Spinal cord (tissue), 10 donors: ENCODE data around the gene EMC1. TPM values are rescaled to one million over a fixed set of nuclear protein-coding genes. Genes with fewer than 3 reads are reported as not detected.
"Not testable (repeated sequence)": the region's sequence is repeated elsewhere in the genome, so short reads cannot be mapped to it uniquely, and the experiment has no call there.

ENCODE experiments used
- DNase-seq, 6 donors: peaks; one replicate each; pipeline versions ENCODE4 v3.0.0 to v3.0.0-alpha.2; 2013 to 2015; ENCODE audit warnings: low spot score in 6 of 6, low read depth in 4 of 6
- H3K27ac ChIP-seq: one replicate; pipeline ENCODE4 v1.5.1; 2013; ENCODE audit warnings: low read depth, low read length, control low read depth
- H3K27me3 ChIP-seq: one replicate; pipeline ENCODE4 v1.6.1; 2013; ENCODE audit warnings: low read length; ENCODE audit not compliant: control insufficient read depth, insufficient read depth
- H3K36me3 ChIP-seq: one replicate; pipeline ENCODE4 v1.6.1; 2013; ENCODE audit warnings: low read length; ENCODE audit not compliant: control insufficient read depth, insufficient read depth
- H3K4me1 ChIP-seq: one replicate; pipeline ENCODE4 v1.6.1; 2013; ENCODE audit warnings: low read length; ENCODE audit not compliant: control insufficient read depth, insufficient read depth
- H3K4me3 ChIP-seq: one replicate; pipeline ENCODE4 v1.5.1; 2013; ENCODE audit warnings: low read depth, low read length, control low read depth
- H3K9me3 ChIP-seq: one replicate; pipeline ENCODE4 v1.6.1; 2013; ENCODE audit warnings: low read length; ENCODE audit not compliant: control insufficient read depth, insufficient read depth
- WGBS: methylation state at CpG from one replicate; pipeline ENCODE4 v1.1.5; 2013; ENCODE audit warnings: missing lambda C conversion rate; ENCODE audit not compliant: insufficient coverage; 5-methylcytosine and 5-hydroxymethylcytosine counted together
- polyA plus RNA-seq, 2 donors: library from polyadenylated mRNA; unstranded; fragments of 120-200 nt; gene quantifications; one replicate each; pipeline ENCODE4 v1.2.1, GENCODE V29; 2013; ENCODE audit not compliant: insufficient read length in 2 of 2
- total RNA-seq, 2 donors: library from RNA; depleted of rRNA in 1 of 2; stranded (reverse); fragments of 120-200 nt in 1 of 2; fragments of >200 nt in 1 of 2; gene quantifications; one replicate each; pipeline versions ENCODE4 v1.2.3 to v1.2.4, GENCODE V29; 2013 to 2014
- donor health status: healthy.

Gene EMC1
- total and polyA plus RNA-seq, 4 donors, result 43.6 to 70.5 (median 50.4) TPM

- no peaks in the 10 kb centered on the region for H3K9me3 ChIP-seq
- H3K4me3 ChIP-seq, result no peak overlapping the region
- peaks cover 15% of the 10 kb centered on the region for H3K4me1 ChIP-seq
- no peak overlapping the region for H3K27ac ChIP-seq
- DNase-seq, result no peak
- WGBS, result 93% methylated on average over 3 of the region's 8 CpGs
- H3K36me3 ChIP-seq, result peaks cover 34% of the 10 kb centered on the region
- H3K27me3 ChIP-seq, result peaks cover 3% of the 10 kb centered on the region
These were observed 33.6 kb upstream of the EMC1 start for GRCh38 chr1:19284881-19285280.

GRCh38 chr1:19283891-19284290 is 32.6 kb upstream of the EMC1 start:
- no peak overlapping the region for H3K4me3 ChIP-seq

GRCh38 chr1:19274636-19275035 is 23.3 kb upstream of the EMC1 start:
- Histone ChIP-seq H3K4me1 (peaks cover 3% of the 10 kb centered on the region), H3K36me3 (peaks cover 15% of the 10 kb centered on the region), H3K9me3 (no peaks in the 10 kb centered on the region), H3K27ac (no peak overlapping the region), H3K27me3 (no peaks in the 10 kb centered on the region), H3K4me3 (no peak overlapping the region)
- 100% methylated on average over 3 of the region's 5 CpGs for WGBS
- no peak for DNase-seq

More at GRCh38 chr1:19283891-19284290, 32.6 kb upstream of the EMC1 start:
- H3K9me3 ChIP-seq, result no peaks in the 10 kb centered on the region
- peaks cover 34% of the 10 kb centered on the region for H3K36me3 ChIP-seq
- no peak for DNase-seq
- H3K4me1 ChIP-seq, result peaks cover 11% of the 10 kb centered on the region
- H3K27me3 ChIP-seq, result no peaks in the 10 kb centered on the region
- no peak overlapping the region for H3K27ac ChIP-seq
- 92% methylated on average over 9 of the region's 9 CpGs for WGBS

- not testable (repeated sequence) for H3K4me1 ChIP-seq, H3K4me3 ChIP-seq
- 24% methylated on average over 42 of the region's 66 CpGs for WGBS
These were observed 22.7 kb upstream of the EMC1 start for GRCh38 chr1:19273844-19274531.

GRCh38 chr1:19273106-19273843 is 22.0 kb upstream of the EMC1 start:
- H3K27me3 ChIP-seq, result no peaks in the 10 kb centered on the region
- no peak overlapping the region for H3K27ac ChIP-seq
- peaks cover 3% of the 10 kb centered on the region for H3K4me1 ChIP-seq
- no peaks in the 10 kb centered on the region for H3K9me3 ChIP-seq
- 80% methylated on average over 20 of the region's 22 CpGs for WGBS
- no peak for DNase-seq
- peaks cover 26% of the 10 kb centered on the region for H3K36me3 ChIP-seq
- H3K4me3 ChIP-seq, result no peak overlapping the region

More at GRCh38 chr1:19273844-19274531, 22.7 kb upstream of the EMC1 start:
- H3K27ac ChIP-seq, DNase-seq, H3K27me3 ChIP-seq, H3K9me3 ChIP-seq: not testable (repeated sequence)
- H3K36me3 ChIP-seq, result peaks cover 21% of the 10 kb centered on the region

- no peak for DNase-seq
- Histone ChIP-seq H3K4me1 (peaks cover 3% of the 10 kb centered on the region), H3K27me3 (no peaks in the 10 kb centered on the region), H3K27ac (no peak overlapping the region), H3K9me3 (no peaks in the 10 kb centered on the region), H3K4me3 (no peak overlapping the region), H3K36me3 (peaks cover 31% of the 10 kb centered on the region)
These were observed 20.7 kb upstream of the EMC1 start for GRCh38 chr1:19272064-19272463.

- DNase-seq, H3K9me3 ChIP-seq, H3K4me3 ChIP-seq, H3K4me1 ChIP-seq, H3K27ac ChIP-seq, H3K27me3 ChIP-seq: not testable (repeated sequence)
- H3K36me3 ChIP-seq, result peaks cover 35% of the 10 kb centered on the region
- WGBS, result 85% methylated on average over 6 of the region's 6 CpGs
These were observed 19.0 kb upstream of the EMC1 start for GRCh38 chr1:19270343-19270730.

GRCh38 chr1:19269427-19270342 is 18.4 kb upstream of the EMC1 start:
- no CpG with 5 or more reads among the region's 9 CpGs for WGBS
- H3K27ac ChIP-seq, H3K4me1 ChIP-seq, H3K27me3 ChIP-seq, H3K4me3 ChIP-seq, DNase-seq, H3K9me3 ChIP-seq: not testable (repeated sequence)
- H3K36me3 ChIP-seq, result peaks cover 35% of the 10 kb centered on the region

GRCh38 chr1:19268445-19268844 is 17.1 kb upstream of the EMC1 start:
- Histone ChIP-seq H3K27ac (no peak overlapping the region), H3K4me1 (no peaks in the 10 kb centered on the region), H3K36me3 (peaks cover 29% of the 10 kb centered on the region), H3K4me3 (no peak overlapping the region), H3K27me3 (no peaks in the 10 kb centered on the region), H3K9me3 (no peaks in the 10 kb centered on the region)
- 81% methylated on average over 11 of the region's 11 CpGs for WGBS
- DNase-seq, result no peak
